Activated gamma-delta T cell treated with anti-CD3 and anti-CD28 coated beads, Interleukin-2, amount 50 U/mL, for 16 hours (primary cell): Measurements from ENCODE around the gene ATXN10.
A peak's percentile ranks its signal among the peaks of the same experiment; 100 is the strongest.
"Not testable (repeated sequence)": the region's sequence is repeated elsewhere in the genome, so short reads cannot be mapped to it uniquely, and the experiment has no call there.

Experiments used
- DNase-seq: peaks from one replicate; pipeline ENCODE4 v3.0.0-alpha.2; 2020; ENCODE audit warnings: low read depth

ATXN10 gene

GRCh38 chr22:45642986-45643385 lies 28.6 kb upstream of the ATXN10 start:
- DNase-seq: no peak

- no peak for DNase-seq
Observed at GRCh38 chr22:45644714-45645113, 26.9 kb upstream of the ATXN10 start.

GRCh38 chr22:45645150-45645525 lies 26.5 kb upstream of the ATXN10 start:
- DNase-seq: no peak

DNA sequence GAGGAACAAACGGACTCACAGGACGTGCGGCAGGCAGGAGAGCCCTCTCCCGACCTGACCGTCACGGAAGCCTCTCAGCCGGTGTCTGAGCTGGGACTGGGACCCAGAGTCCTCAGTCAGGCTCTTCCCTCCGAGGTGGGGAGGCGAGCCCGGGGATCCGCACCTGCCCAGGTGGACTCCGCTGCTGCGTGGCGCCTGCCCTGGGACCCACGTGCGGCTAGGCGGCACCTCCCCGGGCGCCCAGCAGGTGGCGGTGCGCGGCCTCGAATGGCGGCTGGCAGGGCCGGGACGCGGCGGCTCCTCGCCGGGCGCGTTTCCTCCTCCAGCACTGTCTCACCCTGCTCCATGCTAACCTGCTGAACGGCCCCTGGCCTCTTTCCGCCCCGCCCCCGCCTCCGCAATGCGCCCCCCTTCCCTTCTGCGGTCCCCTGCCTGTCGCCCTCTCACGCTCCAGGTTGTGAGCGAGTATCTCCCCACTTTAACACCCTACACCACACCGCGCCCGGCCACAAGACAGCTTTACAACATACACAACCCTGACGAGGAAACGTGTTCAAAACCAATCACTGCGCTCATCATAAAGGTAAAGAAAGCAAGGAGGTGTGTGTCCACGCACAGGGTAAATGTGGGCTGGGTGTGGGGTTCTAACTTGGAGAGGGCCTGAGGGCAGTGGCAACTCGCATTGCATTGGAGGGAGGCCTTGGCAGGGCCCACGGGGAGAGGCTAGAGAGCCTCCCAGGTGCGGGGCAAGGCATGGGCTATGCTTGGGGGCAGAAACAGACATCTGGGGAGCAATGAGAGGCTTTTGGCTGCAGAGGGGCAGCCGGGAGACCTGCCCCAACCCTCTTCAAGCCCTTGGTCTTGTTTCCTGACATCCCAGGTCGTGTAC lies 25.9 kb upstream of the ATXN10 start:
- DNase-seq: peak; percentile 67

- no peak for DNase-seq
Observed at GRCh38 chr22:45647532-45648225, 24.0 kb upstream of the ATXN10 start.

DNA sequence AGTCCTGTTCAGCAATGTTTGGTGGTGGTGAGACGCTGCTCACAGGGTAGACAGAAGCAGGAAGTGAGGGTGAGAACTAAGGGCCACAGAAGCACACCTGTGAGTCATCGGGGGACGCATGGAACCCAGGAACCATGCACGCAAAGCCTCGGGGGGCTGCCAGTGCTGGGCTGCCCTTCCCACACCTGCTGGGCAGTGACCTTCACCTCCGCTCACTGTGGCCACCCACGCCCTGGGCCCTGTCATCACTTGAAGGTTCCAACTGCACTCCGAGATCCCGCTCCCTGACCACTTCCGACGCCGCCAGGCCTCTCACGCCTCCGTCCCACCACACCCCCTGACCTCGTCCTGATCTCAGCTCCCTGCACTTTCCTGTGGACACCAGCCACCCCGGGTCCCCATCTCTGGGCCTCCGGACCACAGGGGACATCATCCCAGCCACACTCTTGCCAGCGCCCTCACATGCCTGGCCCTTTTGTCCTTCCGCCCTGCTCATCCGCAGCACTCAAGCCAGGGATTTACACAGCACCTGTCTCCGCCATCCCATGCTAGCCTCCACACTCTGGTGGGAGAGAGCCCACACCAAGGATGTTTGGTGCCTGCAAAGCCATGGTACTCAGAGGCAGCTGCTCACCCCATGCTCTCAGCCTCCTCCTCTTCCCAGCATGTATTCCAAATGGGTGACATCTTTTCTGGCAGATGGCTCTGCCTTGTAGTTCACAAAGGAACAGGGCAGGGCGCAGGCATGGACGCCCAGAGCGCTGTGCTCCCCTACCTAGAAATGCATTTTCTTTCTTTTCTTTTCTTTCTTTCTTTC lies 23.1 kb upstream of the ATXN10 start:
- no peak for DNase-seq

DNA sequence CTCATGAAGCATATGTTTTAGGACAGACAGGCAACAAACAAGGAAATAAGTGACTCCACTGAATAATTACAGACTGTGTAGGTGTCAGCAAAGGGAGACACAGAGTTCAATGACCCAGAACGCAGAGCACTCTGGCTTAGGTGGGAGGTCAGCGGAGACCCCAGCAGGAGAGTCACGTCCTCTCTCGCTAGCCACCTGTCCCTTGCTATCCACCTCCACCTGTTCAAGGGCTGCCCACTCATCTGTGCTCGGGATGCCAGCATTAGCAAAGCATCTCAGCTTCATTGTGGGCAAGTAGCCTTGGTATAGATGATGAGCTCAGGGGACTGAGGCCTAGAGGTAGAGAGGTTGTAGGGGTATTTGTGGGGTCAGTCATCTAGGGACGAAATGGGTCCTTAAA lies 21.8 kb upstream of the ATXN10 start:
- no peak for DNase-seq

GRCh38 chr22:45650721-45651120 lies 20.9 kb upstream of the ATXN10 start:
- DNase-seq: no peak

GRCh38 chr22:45651931-45652528 lies 19.6 kb upstream of the ATXN10 start:
- no peak for DNase-seq

DNA sequence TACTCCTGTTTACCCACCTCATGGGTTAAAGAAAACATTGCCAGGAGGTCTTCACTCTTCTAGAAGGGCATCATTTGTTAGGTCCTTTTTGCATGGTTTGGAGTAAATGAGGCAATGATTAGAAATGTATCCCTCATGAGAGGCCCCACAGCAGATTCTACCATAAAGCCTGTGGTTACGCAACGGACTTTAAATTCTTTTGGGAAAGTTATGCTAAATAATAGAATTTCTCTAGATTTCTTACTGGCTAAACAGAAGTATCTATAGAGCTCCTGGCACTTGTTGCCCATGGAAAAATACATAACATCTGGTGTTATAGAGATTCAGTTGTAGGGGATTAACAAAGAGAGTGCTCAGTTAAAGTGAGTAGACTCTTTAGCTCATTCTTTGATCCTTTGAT lies 15.1 kb upstream of the ATXN10 start:
- no peak for DNase-seq

- no peak for DNase-seq
Observed at GRCh38 chr22:45657701-45658100, 13.9 kb upstream of the ATXN10 start.

GRCh38 chr22:45664136-45664646 lies 7.4 kb upstream of the ATXN10 start:
- no peak for DNase-seq

- DNase-seq: no peak
Observed at GRCh38 chr22:45667486-45667885, 4.1 kb upstream of the ATXN10 start.

DNA sequence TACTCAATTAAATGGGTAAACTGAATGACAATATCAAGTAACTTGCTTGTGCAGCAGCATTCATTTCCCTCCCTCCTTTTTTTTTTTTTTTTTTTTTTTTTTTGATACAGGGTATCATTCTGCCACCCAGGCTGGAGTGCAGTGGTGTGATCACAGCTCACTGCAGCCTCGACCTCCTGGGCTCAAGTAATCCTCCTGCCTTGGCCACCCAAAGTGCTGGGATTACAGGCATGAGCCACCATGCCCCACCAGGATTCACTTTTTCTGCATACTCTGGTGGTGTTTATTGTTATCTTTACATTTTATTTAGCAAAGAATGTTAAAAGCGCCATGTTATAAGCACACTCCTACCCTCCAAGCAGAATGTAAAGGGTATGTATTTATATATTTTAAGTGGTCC lies 1.3 kb upstream of the ATXN10 start:
- DNase-seq: not testable (repeated sequence)

GRCh38 chr22:45670981-45671782 lies 452 bp upstream of the ATXN10 start:
- DNase-seq: no peak

- no peak for DNase-seq
Observed at GRCh38 chr22:45672564-45673481, 1.2 kb downstream of the ATXN10 start.

DNA sequence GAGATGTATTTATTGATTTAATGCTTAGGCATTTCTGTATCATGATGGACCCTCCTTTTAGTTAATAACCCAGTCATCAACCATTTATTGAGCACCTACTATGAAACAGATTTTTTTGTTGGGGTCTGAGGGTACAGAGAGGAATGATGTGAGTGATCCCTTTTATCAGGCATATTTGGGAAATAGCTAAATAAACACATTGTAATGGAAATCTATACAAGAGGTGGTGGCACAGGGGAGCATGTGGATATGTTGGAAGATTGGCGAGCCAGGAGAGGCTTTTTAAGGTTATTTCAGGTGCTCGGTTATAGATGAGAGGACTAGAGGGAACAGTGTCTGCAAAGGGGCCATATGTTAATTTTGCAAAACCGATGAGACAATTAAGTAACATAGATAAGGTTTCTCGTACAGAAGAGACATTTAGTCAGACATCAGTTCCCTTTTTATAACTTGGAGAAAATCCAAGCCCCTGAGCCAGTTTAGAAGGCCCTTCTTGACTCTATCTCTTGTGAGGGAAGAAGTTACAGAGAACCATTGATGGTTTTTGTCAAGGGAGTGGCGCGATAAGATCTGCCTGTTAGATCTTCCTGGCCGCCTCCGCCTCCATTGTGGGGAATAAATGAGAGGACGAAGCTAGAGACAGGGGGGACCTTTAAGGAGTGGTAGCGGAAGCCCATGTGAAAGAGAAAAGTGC lies 2.0 kb downstream of the ATXN10 start:
- DNase-seq: no peak

- no peak for DNase-seq
Observed at GRCh38 chr22:45676024-45676423, 4.4 kb downstream of the ATXN10 start.

DNA sequence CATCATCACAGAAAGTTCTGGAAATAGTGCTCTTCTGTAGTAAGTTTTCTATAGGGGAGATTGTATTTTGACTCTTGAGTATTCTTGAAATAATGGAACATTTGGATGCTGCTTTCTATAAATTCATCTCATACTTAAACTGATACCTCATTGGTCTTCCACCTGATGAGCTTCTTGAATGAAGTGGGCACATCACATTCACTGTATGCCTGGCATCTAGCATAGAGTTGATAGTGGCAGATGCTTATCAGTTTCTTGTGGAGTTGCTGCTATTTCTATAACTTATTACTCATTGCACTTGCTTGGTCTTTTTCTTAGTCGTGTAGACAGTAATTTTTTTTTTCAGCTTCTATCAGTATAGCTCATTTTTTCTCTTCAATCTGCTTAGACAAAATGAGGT lies 5.4 kb downstream of the ATXN10 start:
- no peak for DNase-seq
